IPS DF 6.9 (cell line): Measurements from ENCODE around the gene HECTD4.
"Not testable (repeated sequence)": the region's sequence is repeated elsewhere in the genome, so short reads cannot be mapped to it uniquely, and the experiment has no call there.

Experiments
- DNase-seq: peaks from one replicate; pipeline ENCODE4 v3.0.0-alpha.2; 2013; ENCODE audit warnings: low read depth, low spot score
- H3K27ac ChIP-seq: one replicate; pipeline ENCODE4 v1.5.1; 2013; ENCODE audit warnings: low read length, control low read depth
- H3K27me3 ChIP-seq: 2 replicates; pipeline ENCODE4 v1.6.1; 2013; ENCODE audit warnings: mild to moderate bottlenecking, low read length; ENCODE audit not compliant: control insufficient read depth, insufficient read depth
- H3K36me3 ChIP-seq: 2 replicates; pipeline ENCODE4 v1.6.1; 2013; ENCODE audit warnings: low read length; ENCODE audit not compliant: control insufficient read depth, insufficient read depth
- H3K4me1 ChIP-seq: 2 replicates; pipeline ENCODE4 v1.6.1; 2013; ENCODE audit warnings: low read length; ENCODE audit not compliant: control insufficient read depth, insufficient read depth
- H3K4me3 ChIP-seq: 2 replicates; pipeline ENCODE4 v1.5.1; 2013; ENCODE audit warnings: mild to moderate bottlenecking, low read length
- H3K9me3 ChIP-seq: 2 replicates; pipeline ENCODE4 v1.6.1; 2013; ENCODE audit warnings: low read length, inconsistent platforms; ENCODE audit not compliant: control insufficient read depth, insufficient read depth
- WGBS: extraction: QIAGEN DNeasy Blood & Tissue Kit; methylation state at CpG from one replicate; pipeline ENCODE4 v1.1.7; 2013; ENCODE audit warnings: mixed read lengths, missing lambda C conversion rate; ENCODE audit not compliant: insufficient read length, insufficient coverage; 5-methylcytosine and 5-hydroxymethylcytosine counted together

HECTD4 gene

GRCh38 chr12:112275207-112275606 is 107.0 kb downstream of the HECTD4 start:
- Histone ChIP-seq H3K36me3 (no peaks in the 10 kb centered on the region; the same call in 1 of the 2 replicates), H3K9me3 (no peaks in the 10 kb centered on the region), H3K27ac (no peak overlapping the region), H3K4me1 (no peaks in the 10 kb centered on the region), H3K27me3 (no peaks in the 10 kb centered on the region), H3K4me3 (no peak overlapping the region)
- DNase-seq = no peak
- no CpG with 5 or more reads among the region's 2 CpGs for WGBS

- no peak for DNase-seq
- H3K36me3 ChIP-seq = no peaks in the 10 kb centered on the region; the same call in 1 of the 2 replicates
- H3K9me3 ChIP-seq = no peaks in the 10 kb centered on the region
- WGBS = no CpG with 5 or more reads among the region's 1 CpG
- H3K4me1 ChIP-seq = no peaks in the 10 kb centered on the region
- H3K27me3 ChIP-seq = no peaks in the 10 kb centered on the region
- H3K27ac ChIP-seq = no peak overlapping the region
- no peak overlapping the region for H3K4me3 ChIP-seq
These were observed 111.6 kb downstream of the HECTD4 start for GRCh38 chr12:112270673-112271072.

GRCh38 chr12:112266473-112266872 is 115.8 kb downstream of the HECTD4 start:
- Histone ChIP-seq H3K36me3 (no peaks in the 10 kb centered on the region), H3K9me3 (no peaks in the 10 kb centered on the region), H3K4me1 (no peaks in the 10 kb centered on the region), H3K4me3 (no peak overlapping the region), H3K27me3 (no peaks in the 10 kb centered on the region), H3K27ac (no peak overlapping the region)
- whole genome bisulfite sequencing = no CpG with 5 or more reads among the region's 2 CpGs
- no peak for DNase-seq

GRCh38 chr12:112261559-112261958 is 120.7 kb downstream of the HECTD4 start:
- DNase-seq = peak; percentile 9
- Histone ChIP-seq H3K9me3 (no peaks in the 10 kb centered on the region), H3K4me3 (no peak overlapping the region), H3K27me3 (no peaks in the 10 kb centered on the region), H3K4me1 (no peaks in the 10 kb centered on the region), H3K36me3 (no peaks in the 10 kb centered on the region), H3K27ac (no peak overlapping the region)
- no CpG with 5 or more reads among the region's 3 CpGs for WGBS

- DNase-seq = no peak
- Histone ChIP-seq H3K27me3 (no peaks in the 10 kb centered on the region), H3K9me3 (no peaks in the 10 kb centered on the region), H3K27ac (no peak overlapping the region), H3K36me3 (no peaks in the 10 kb centered on the region; the same call in 1 of the 2 replicates), H3K4me3 (no peak overlapping the region), H3K4me1 (no peaks in the 10 kb centered on the region)
- no CpG with 5 or more reads among the region's 1 CpG for WGBS
These were observed 123.3 kb downstream of the HECTD4 start for GRCh38 chr12:112258926-112259325.

GRCh38 chr12:112256780-112257179 is 125.5 kb downstream of the HECTD4 start:
- Histone ChIP-seq H3K4me1 (no peaks in the 10 kb centered on the region), H3K36me3 (no peaks in the 10 kb centered on the region; the same call in 1 of the 2 replicates), H3K27me3 (no peaks in the 10 kb centered on the region), H3K27ac (no peak overlapping the region), H3K4me3 (no peak overlapping the region), H3K9me3 (no peaks in the 10 kb centered on the region)
- DNase-seq = no peak
- WGBS = no CpG with 5 or more reads among the region's 3 CpGs

- no CpG with 5 or more reads among the region's 4 CpGs for WGBS
- DNase-seq = no peak
- Histone ChIP-seq H3K9me3 (no peaks in the 10 kb centered on the region), H3K27me3 (no peaks in the 10 kb centered on the region), H3K4me3 (no peak overlapping the region), H3K27ac (no peak overlapping the region), H3K36me3 (no peaks in the 10 kb centered on the region; the same call in 1 of the 2 replicates), H3K4me1 (no peaks in the 10 kb centered on the region)
These were observed 130.0 kb downstream of the HECTD4 start for GRCh38 chr12:112252184-112252583.

- not testable (repeated sequence) for H3K4me1 ChIP-seq
These were observed 137.3 kb downstream of the HECTD4 start for GRCh38 chr12:112244902-112245301.

GRCh38 chr12:112243255-112244110 is 138.7 kb downstream of the HECTD4 start:
- no peak for DNase-seq
- no peaks in the 10 kb centered on the region for H3K9me3 ChIP-seq
- no peak overlapping the region for H3K27ac ChIP-seq
- no CpG with 5 or more reads among the region's 25 CpGs for WGBS
- no peaks in the 10 kb centered on the region for H3K27me3 ChIP-seq
- peaks cover 5% of the 10 kb centered on the region for H3K36me3 ChIP-seq
- no peaks in the 10 kb centered on the region for H3K4me1 ChIP-seq
- H3K4me3 ChIP-seq = no peak overlapping the region; the same call in 1 of the 2 replicates

More at GRCh38 chr12:112244902-112245301, 137.3 kb downstream of the HECTD4 start:
- H3K4me3 ChIP-seq, H3K9me3 ChIP-seq, H3K27me3 ChIP-seq, DNase-seq, H3K27ac ChIP-seq, H3K36me3 ChIP-seq: not testable (repeated sequence)
- WGBS = no CpG with 5 or more reads among the region's 1 CpG

GRCh38 chr12:112241176-112241575 is 141.1 kb downstream of the HECTD4 start:
- no peak overlapping the region for H3K27ac ChIP-seq
- whole genome bisulfite sequencing = no CpG with 5 or more reads among the region's 3 CpGs
- H3K4me1 ChIP-seq = no peaks in the 10 kb centered on the region
- no peaks in the 10 kb centered on the region for H3K27me3 ChIP-seq
- no peaks in the 10 kb centered on the region for H3K9me3 ChIP-seq
- H3K4me3 ChIP-seq = no peak overlapping the region
- no peak for DNase-seq
- H3K36me3 ChIP-seq = peaks cover 8% of the 10 kb centered on the region

GRCh38 chr12:112239881-112240280 is 142.3 kb downstream of the HECTD4 start:
- H3K9me3 ChIP-seq = no peaks in the 10 kb centered on the region
- no peaks in the 10 kb centered on the region for H3K4me1 ChIP-seq
- H3K4me3 ChIP-seq = no peak overlapping the region
- DNase-seq = no peak
- H3K36me3 ChIP-seq = peaks cover 12% of the 10 kb centered on the region
- H3K27me3 ChIP-seq = no peaks in the 10 kb centered on the region
- whole genome bisulfite sequencing = no CpG with 5 or more reads among the region's 6 CpGs
- H3K27ac ChIP-seq = no peak overlapping the region
